Measurements from ENCODE around the gene TENM4. TPM values are rescaled to one million over a fixed set of nuclear protein-coding genes. Genes with fewer than 3 reads are reported as not detected.

TENM4 gene
- total RNA-seq, 4 donors from 2014 or later = 0.02 to 0.82 (median 0.23) TPM

GRCh38 chr11:79100093-79100910 is 340.5 kb downstream of the TENM4 start:
- ATAC-seq (peak; percentile 57 to 75), DNase-seq (no peak)
- intact Hi-C loops (cut with DNase I; ENCODE audit: low total_unique reads) (no loop called here), in situ Hi-C loops (cut with MboI; ENCODE audit: low sequenced_read_pairs in 4 of 4) (loop anchor here in 1 of 4 donors (25.0 kb wide), 1 partner anchor 112 kb away; no protein-coding TSS in a partner anchor)
- Histone ChIP-seq H3K4me3 (no peak overlapping the region), H3K27ac (no peak overlapping the region), H3K27me3 (no peaks in the 10 kb centered on the region), H3K4me1 (peaks cover 9 to 23% of the 10 kb centered on the region in 2 donors), H3K36me3 (no peaks in the 10 kb centered on the region), H3K9me3 (no peaks in the 10 kb centered on the region)
- TF ChIP-seq POLR2A (IDR thresholded peaks at IDR 0.05) (no peak), CTCF (IDR thresholded peaks at IDR 0.05 in 4 of 5, conservative IDR thresholded peaks at IDR 0.05 in 1 of 5) (peak; percentile 44 to 72 (median 70))

GRCh38 chr11:79098146-79098545 is 342.7 kb downstream of the TENM4 start:
- TF ChIP-seq POLR2A (IDR thresholded peaks at IDR 0.05) = no peak
- TF ChIP-seq CTCF (IDR thresholded peaks at IDR 0.05 in 4 of 5, conservative IDR thresholded peaks at IDR 0.05 in 1 of 5) = no peak
- no peaks in the 10 kb centered on the region for H3K9me3 ChIP-seq
- H3K4me3 ChIP-seq = no peak overlapping the region
- in situ Hi-C loops (cut with MboI; ENCODE audit: low sequenced_read_pairs in 4 of 4) = loop anchor here in 2 of 4 donors (10.0 to 25.0 kb wide), 2 partner anchors 436 to 453 kb away; no protein-coding TSS in a partner anchor
- H3K36me3 ChIP-seq = no peaks in the 10 kb centered on the region
- ATAC-seq (no peak), DNase-seq (no peak)
- no peak overlapping the region for H3K27ac ChIP-seq
- no peaks in the 10 kb centered on the region for H3K27me3 ChIP-seq
- peaks cover 9 to 23% of the 10 kb centered on the region in 2 donors for H3K4me1 ChIP-seq
- intact Hi-C loops (cut with DNase I; ENCODE audit: low total_unique reads) = no loop called here

- DNase-seq = no peak
- H3K27me3 ChIP-seq = no peaks in the 10 kb centered on the region
- TF ChIP-seq CTCF (IDR thresholded peaks at IDR 0.05 in 4 of 5, conservative IDR thresholded peaks at IDR 0.05 in 1 of 5) (no peak), POLR2A (IDR thresholded peaks at IDR 0.05) (no peak)
- in situ Hi-C loops (cut with MboI; ENCODE audit: low sequenced_read_pairs in 4 of 4) (loop anchor here in 2 of 4 donors (10.0 to 25.0 kb wide), 2 partner anchors 435 to 453 kb away; no protein-coding TSS in a partner anchor), intact Hi-C loops (cut with DNase I; ENCODE audit: low total_unique reads) (no loop called here)
- H3K36me3 ChIP-seq = no peaks in the 10 kb centered on the region
- peak overlapping the region in 1 of 4 donors; percentile 18 for H3K27ac ChIP-seq
- peaks cover 10 to 23% of the 10 kb centered on the region in 2 donors for H3K4me1 ChIP-seq
- no peak for ATAC-seq
- no peaks in the 10 kb centered on the region for H3K9me3 ChIP-seq
- no peak overlapping the region for H3K4me3 ChIP-seq
These were observed 343.5 kb downstream of the TENM4 start for GRCh38 chr11:79097246-79097875.

- TF ChIP-seq CTCF (IDR thresholded peaks at IDR 0.05 in 4 of 5, conservative IDR thresholded peaks at IDR 0.05 in 1 of 5) (no peak), POLR2A (IDR thresholded peaks at IDR 0.05) (no peak)
- H3K27ac ChIP-seq = no peak overlapping the region
- H3K4me3 ChIP-seq = no peak overlapping the region
- peaks cover 9 to 16% of the 10 kb centered on the region in 2 donors for H3K4me1 ChIP-seq
- DNase-seq (no peak), ATAC-seq (no peak)
- H3K27me3 ChIP-seq = no peaks in the 10 kb centered on the region
- H3K36me3 ChIP-seq = no peaks in the 10 kb centered on the region
- intact Hi-C loops (cut with DNase I; ENCODE audit: low total_unique reads) (no loop called here), in situ Hi-C loops (cut with MboI; ENCODE audit: low sequenced_read_pairs in 4 of 4) (loop anchor here in 2 of 4 donors (10.0 to 25.0 kb wide), 2 partner anchors 433 to 451 kb away; no protein-coding TSS in a partner anchor)
- H3K9me3 ChIP-seq = no peaks in the 10 kb centered on the region
These were observed 345.4 kb downstream of the TENM4 start for GRCh38 chr11:79095424-79095823.

Measured in gastrocnemius medialis (tissue), 4 donors.